NOMO-1 (cell line): Measurements from ENCODE around the gene GRB7.
"Not testable (repeated sequence)": the region's sequence is repeated elsewhere in the genome, so short reads cannot be mapped to it uniquely, and the experiment has no call there.

Source experiments
- DNase-seq, 2 experiments: peaks; one replicate each; lab custom pipeline; 2025; ENCODE audit not compliant: unreplicated experiment in 2 of 2; lab: John Stamatoyannopoulos, UW

GRB7 gene

GRCh38 chr17:39737760-39738567 lies at the start of gene GRB7:
TSS of gene GRB7 (plus strand) at chr17:39737938. CDS start at chr17:39742302, 4,364 bp downstream.
- DNase-seq = no peak

GRCh38 chr17:39688475-39688835 lies 49.3 kb upstream of the GRB7 start:
- DNase-seq = no peak

- no peak for DNase-seq
Measured at GRCh38 chr17:39688945-39689344, 48.8 kb upstream of the GRB7 start.

GRCh38 chr17:39694593-39694992 lies 43.1 kb upstream of the GRB7 start:
- DNase-seq = no peak

DNA sequence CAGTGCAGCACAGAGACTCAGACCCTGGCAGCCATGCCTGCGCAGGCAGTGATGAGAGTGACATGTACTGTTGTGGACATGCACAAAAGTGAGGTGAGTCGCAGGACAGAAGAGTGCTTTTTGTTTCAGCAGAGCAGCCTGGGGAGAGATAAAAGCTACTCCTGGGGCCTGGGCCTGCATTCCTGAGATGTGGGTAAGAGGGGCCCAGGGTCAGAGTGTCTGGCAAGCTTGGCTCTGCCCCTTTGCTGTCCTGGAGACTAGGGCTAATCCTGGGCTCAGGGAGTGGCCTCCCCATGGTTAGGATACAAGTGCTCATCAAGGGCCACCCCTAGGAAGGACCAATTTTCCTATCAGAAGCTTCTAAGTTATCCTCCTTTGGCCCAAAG lies 42.7 kb upstream of the GRB7 start:
- no peak for DNase-seq

GRCh38 chr17:39696731-39697130 lies 41.0 kb upstream of the GRB7 start:
- no peak for DNase-seq

- DNase-seq = no peak
Measured at GRCh38 chr17:39697961-39698360, 39.8 kb upstream of the GRB7 start.

GRCh38 chr17:39699157-39699817 lies 38.5 kb upstream of the GRB7 start:
- DNase-seq = not testable (repeated sequence)

GRCh38 chr17:39699818-39700147 lies 38.0 kb upstream of the GRB7 start, which contains the start of gene ERBB2:
TSS of gene ERBB2 (plus strand) at chr17:39700064. CDS start at chr17:39700239, 175 bp downstream.
- DNase-seq = no peak

DNA sequence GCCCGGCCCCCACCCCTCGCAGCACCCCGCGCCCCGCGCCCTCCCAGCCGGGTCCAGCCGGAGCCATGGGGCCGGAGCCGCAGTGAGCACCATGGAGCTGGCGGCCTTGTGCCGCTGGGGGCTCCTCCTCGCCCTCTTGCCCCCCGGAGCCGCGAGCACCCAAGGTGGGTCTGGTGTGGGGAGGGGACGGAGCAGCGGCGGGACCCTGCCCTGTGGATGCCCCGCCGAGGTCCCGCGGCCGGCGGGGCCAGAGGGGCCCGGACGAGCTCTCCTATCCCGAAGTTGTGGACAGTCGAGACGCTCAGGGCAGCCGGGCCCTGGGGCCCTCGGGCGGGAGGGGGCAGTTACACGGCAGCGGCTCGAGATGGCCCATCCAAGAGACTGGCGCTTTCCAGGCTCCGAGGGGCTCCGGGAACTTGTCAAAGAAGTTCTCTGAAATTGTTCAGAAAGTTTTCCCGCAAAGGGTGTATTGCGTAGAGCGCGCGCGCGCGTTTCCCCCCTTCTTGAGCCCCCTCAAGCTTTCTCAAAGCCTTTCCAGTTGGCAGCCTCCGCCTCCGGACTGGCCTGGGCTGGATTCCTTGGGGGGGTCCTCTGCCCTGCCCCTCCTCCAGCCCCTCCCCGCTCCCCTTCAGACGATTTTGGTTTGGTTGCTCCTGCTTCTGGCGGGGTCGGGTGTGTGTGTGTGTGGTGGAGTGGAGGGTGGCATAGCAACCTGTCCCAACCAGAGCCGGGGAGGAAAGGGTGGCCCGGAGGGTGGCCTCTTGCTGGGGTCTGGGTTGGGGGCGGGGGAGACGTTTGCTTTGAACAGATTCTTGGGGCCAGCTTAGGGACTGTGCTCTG lies 37.4 kb upstream of the GRB7 start:
- no peak for DNase-seq

DNA sequence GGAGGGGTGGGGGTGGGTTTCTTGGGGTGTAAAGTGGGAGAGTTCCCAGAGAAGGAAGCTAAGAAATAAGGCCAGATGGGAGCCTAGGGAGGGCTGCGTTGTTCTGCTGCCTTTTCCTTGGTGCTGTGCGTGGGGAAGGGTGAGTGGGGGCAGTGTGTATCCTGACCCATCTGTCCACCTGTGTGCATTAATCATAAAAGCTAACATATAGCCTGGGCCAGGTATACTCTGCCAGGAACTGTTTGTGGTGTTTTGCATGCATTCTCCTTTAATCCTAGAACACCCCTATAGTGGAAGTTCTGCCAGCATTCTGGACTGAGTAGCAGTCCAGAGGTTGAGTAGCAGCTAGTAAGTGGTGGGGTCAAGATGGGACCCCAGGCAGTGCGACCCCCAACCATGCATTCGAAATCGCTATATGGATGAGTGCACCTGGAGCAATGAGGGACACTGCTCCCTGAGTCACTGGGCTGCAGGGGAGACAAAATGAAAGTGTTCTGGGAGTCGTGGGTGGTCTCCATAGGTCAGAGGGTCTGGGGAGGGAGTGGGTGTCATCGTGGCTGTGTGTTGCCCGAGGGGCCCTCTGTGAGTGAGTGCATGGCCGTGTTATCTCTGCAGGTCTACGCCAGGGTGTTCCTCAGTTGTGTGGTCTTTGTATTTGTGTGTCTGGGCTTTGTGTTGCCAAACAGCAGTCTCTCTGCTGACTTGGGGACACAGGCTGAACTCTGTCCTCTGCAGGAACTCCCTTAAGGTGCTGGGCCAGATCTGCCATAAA lies 36.5 kb upstream of the GRB7 start:
- DNase-seq = no peak

DNA sequence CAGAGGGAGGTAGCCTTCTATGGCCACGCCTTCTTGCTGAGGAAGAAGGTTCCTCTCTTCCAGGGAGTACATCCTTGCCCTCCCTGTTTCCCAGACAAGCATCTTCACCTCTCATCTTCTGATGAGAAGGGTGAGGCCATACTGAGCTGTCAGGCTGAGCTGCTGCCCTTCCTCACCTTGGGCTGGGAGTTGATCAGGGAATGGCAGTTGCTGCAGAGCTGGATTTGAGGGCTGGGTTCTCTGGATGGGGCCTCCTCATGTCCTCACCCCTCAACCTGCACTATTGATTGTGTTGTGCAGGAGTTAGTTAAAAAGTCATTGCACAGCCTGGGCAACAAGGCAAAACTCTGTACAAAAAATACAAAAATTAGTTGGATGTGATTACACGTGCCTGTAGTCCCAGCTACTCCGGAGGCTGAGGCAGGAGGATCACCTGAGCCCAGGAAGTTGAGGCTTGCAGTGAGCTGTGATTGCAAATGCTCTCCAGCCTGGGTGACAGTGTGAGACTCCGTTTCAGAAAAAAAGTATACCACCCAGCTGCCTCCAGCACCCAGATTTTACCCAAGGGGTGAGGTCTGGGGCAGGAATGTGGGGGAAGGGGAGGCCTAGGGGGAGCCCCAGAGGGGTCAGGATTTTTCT lies 35.8 kb upstream of the GRB7 start:
- DNase-seq = no peak

- DNase-seq = no peak
Measured at GRCh38 chr17:39702901-39703893, 34.5 kb upstream of the GRB7 start.

- DNase-seq = no peak
Measured at GRCh38 chr17:39703913-39704312, 33.8 kb upstream of the GRB7 start.

DNA sequence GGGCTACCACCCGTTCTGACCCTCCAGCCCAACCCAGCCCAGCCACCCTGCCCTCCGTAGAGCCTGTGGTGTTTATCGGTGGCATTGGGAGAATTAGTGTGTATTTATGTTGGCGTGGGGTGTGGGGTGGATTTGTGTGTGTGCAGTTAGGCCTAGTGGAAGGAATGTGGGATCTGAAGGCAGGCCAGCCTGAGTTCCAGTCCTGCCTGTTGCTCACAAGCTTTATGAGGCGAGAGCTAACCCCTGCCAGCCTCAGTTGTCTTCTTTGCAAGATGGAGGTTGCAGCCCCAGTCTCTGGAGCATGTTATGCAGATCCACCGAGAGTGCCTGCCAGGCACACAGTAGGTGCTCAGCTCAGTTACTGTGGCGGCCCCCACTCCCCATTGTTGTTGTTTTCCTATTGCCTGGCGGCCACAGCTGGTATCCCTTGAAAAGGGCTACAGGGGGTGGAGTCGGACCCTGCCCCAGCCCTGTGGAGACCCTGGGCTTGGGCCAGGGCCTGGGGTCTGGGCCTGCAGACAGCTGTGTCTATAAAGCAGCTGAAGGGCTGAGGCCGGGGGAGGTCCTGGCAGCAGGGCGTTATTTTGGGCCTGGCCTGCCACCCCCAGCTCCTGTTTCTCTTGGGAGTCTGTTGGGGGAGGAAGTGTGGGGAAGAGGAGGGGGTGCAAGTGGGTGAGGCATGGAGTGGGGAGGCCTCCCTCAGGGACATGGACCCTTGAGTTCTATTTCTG lies 32.8 kb upstream of the GRB7 start:
- DNase-seq = no peak

DNA sequence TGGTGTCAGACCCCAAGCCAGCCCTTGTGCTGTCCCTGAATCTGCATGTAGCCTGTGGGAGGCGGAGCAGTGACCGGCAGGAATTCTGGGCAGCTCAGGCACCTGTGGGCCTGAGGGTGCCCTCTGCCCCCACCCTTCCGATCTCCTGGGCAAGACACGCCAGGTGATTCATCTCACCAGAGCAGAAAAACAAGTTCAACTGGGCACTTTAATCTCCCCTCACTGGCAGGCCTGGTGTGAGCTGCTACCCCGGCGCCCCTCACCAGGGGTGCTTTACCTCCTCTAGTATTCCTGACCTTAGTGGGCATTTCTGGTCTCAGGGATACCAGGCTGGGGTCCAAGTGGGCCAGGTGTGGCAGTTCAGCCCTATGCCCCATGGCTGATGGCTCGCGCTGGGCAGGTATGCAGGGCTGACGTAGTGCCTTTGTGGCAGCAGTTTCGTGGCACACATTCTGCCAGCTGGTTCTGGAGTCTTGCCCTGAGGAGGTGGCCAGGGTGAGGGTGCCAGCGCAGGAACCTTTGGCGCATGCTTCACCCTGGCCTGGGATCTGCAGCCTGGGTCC lies 31.9 kb upstream of the GRB7 start:
- no peak for DNase-seq

DNA sequence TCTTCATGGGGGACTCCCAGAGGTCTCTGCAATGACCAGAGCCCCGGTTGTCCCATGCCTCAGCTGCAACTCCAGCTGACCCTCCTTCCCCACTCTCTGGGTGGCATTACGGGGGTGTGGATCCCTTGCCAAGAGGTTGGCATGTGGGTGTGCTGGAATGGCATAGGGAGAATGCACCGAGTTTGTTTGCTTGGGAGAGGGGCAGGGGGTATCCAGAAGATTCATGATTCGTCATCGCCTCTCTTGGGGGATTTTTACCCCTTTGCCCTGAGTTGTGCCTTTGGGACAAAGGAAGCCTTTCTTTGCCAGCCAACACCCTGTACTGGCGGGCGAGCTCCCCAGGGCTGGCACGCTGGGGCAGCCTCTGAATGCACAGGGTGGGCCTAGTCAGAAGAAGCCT lies 31.4 kb upstream of the GRB7 start:
- no peak for DNase-seq

GRCh38 chr17:39706921-39707337 lies 30.8 kb upstream of the GRB7 start:
- no peak for DNase-seq
